ENCODE measurements around the gene KIAA1191. TPM values are rescaled to one million over a fixed set of nuclear protein-coding genes. Genes with fewer than 3 reads are reported as not detected.

The KIAA1191 gene
- total RNA-seq, 3 donors from 2014 or later: 63.4 to 106 (median 104) TPM

- Histone ChIP-seq H3K4me3 (no peak overlapping the region), H3K9me3 (no peaks in the 10 kb centered on the region), H3K36me3 (ENCODE audit: low read depth) (peaks cover 13% of the 10 kb centered on the region), H3K4me1 (ENCODE audit: low read depth) (no peaks in the 10 kb centered on the region)
- DNase-seq: no peak
- no peak for ATAC-seq
- TF ChIP-seq, protein P1, sequence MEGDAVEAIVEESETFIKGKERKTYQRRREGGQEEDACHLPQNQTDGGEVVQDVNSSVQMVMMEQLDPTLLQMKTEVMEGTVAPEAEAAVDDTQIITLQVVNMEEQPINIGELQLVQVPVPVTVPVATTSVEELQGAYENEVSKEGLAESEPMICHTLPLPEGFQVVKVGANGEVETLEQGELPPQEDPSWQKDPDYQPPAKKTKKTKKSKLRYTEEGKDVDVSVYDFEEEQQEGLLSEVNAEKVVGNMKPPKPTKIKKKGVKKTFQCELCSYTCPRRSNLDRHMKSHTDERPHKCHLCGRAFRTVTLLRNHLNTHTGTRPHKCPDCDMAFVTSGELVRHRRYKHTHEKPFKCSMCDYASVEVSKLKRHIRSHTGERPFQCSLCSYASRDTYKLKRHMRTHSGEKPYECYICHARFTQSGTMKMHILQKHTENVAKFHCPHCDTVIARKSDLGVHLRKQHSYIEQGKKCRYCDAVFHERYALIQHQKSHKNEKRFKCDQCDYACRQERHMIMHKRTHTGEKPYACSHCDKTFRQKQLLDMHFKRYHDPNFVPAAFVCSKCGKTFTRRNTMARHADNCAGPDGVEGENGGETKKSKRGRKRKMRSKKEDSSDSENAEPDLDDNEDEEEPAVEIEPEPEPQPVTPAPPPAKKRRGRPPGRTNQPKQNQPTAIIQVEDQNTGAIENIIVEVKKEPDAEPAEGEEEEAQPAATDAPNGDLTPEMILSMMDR (IDR thresholded peaks at IDR 0.05): no peak
- intact Hi-C loops (cut with DNase I, micrococcal nuclease): no loop called here
Observed at GRCh38 chr5:176350416-176350815, 11.1 kb downstream of the KIAA1191 start.

- H3K4me3 ChIP-seq: no peak overlapping the region
- TF ChIP-seq, protein P1 (IDR thresholded peaks at IDR 0.05): no peak
- DNase-seq (no peak), ATAC-seq (no peak)
- H3K36me3 ChIP-seq (ENCODE audit: low read depth): peaks cover 9% of the 10 kb centered on the region
- intact Hi-C loops (cut with DNase I, micrococcal nuclease): no loop called here
- H3K4me1 ChIP-seq (ENCODE audit: low read depth): no peaks in the 10 kb centered on the region
- no peaks in the 10 kb centered on the region for H3K9me3 ChIP-seq
Observed at GRCh38 chr5:176342766-176343458, 18.7 kb downstream of the KIAA1191 start.

DNA sequence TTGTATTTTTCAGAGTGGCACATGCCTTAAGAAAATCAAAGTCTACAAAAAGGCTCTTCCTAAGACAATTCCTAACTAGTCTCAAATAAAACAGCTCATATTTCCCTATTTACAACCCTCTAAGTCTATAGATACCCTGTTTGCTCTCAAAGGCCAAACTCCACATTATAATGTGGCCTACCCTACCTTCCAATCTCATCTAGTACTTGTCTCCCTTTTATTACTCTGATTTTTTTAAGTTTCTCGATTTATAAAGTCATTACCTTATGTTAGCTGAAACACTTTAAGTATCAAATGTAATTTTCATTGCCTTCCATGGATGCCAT lies 19.4 kb downstream of the KIAA1191 start:
- H3K4me1 ChIP-seq (ENCODE audit: low read depth): no peaks in the 10 kb centered on the region
- H3K36me3 ChIP-seq (ENCODE audit: low read depth): peaks cover 5% of the 10 kb centered on the region
- intact Hi-C loops (cut with DNase I, micrococcal nuclease): no loop called here
- H3K9me3 ChIP-seq: no peaks in the 10 kb centered on the region
- DNase-seq (no peak), ATAC-seq (no peak)
- H3K4me3 ChIP-seq: no peak overlapping the region
- TF ChIP-seq, protein P1 (IDR thresholded peaks at IDR 0.05): no peak

DNA sequence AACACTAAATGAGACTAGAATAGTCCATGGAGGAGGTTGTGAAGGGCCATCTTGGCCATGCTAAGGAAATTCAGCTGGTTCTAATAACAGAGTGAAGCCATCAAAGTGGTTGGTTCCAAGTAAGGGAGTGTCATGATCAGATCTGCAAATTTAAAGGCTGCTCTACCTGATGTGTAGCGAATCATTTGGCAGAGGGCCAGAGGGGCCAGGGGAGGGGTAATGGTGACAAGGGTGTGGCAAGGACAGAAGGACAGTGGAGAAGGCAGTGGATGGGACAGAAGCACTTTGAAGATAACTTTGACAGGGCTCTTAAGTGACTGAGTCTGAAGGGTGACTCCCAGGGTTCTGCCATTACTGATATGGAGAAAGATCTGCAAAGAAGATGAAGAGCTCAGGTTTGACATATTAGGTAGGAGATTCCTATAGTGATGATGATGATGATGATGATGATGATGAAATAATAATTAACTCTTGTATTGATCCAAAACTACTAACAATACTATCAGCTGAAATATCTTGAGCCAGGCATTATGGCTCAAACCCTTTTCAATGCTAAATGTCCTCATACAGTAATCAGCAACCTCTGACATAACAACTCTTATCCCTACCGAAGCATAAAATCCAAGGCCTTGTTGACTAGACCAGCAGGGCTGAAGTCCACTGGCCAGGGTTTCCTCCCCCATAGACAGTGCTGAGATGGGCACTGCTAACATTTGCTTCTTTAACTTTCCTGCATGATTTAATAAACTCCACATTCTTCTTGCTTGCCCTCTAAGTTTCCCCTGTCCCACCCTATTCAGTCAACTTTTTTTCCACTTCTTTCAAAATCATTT lies 20.0 kb downstream of the KIAA1191 start:
- intact Hi-C loops (cut with DNase I, micrococcal nuclease): no loop called here
- Histone ChIP-seq H3K4me1 (ENCODE audit: low read depth) (no peaks in the 10 kb centered on the region), H3K9me3 (no peaks in the 10 kb centered on the region), H3K36me3 (ENCODE audit: low read depth) (peaks cover 2% of the 10 kb centered on the region), H3K4me3 (no peak overlapping the region)
- no peak for DNase-seq
- TF ChIP-seq, protein P1 (IDR thresholded peaks at IDR 0.05): no peak
- ATAC-seq: no peak

GRCh38 chr5:176339304-176339703 lies 22.3 kb downstream of the KIAA1191 start:
- Histone ChIP-seq H3K36me3 (ENCODE audit: low read depth) (no peaks in the 10 kb centered on the region), H3K4me3 (no peak overlapping the region), H3K4me1 (ENCODE audit: low read depth) (no peaks in the 10 kb centered on the region), H3K9me3 (no peaks in the 10 kb centered on the region)
- TF ChIP-seq, protein P1 (IDR thresholded peaks at IDR 0.05): no peak
- DNase-seq: no peak
- ATAC-seq: no peak
- intact Hi-C loops (cut with DNase I, micrococcal nuclease): no loop called here

All from mucosa of descending colon (tissue), 3 donors.